ENCODE results near the gene MOCS1. TPM values are rescaled to one million over a fixed set of nuclear protein-coding genes. Genes with fewer than 3 reads are reported as not detected.

Gene MOCS1
- total and polyA plus RNA-seq, 2 donors (not counting 1 experiment from before 2014, with no cell fraction given), result 0.15 TPM; not detected in 1

DNA sequence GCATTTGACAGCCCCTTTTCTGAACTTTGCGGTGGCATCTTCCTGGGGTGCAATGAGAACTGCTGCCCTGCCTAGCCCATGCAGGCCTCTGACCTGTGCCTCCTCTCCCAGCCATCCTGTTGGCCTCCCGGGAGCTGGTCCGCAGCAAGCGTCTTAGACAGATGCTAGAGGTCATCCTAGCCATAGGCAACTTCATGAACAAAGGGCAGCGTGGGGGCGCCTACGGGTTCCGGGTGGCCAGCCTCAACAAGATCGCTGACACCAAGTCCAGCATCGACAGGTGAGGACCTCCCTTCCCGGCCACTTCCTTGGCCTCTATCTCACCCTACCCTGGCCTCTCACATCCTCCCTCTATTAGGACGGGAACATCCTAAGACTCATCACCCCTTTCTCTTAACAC lies 37.6 kb downstream of the MOCS1 start:
- no peak overlapping the region for H3K4me3 ChIP-seq (ENCODE audit: control extremely low read depth in 1 of 5, extremely low read depth in 1 of 5, insufficient read depth in 1 of 5, low read depth in 2 of 5, low read length in 4 of 5)
- 93% methylated on average over 12 of the region's 12 CpGs for WGBS (ENCODE audit: insufficient coverage)
- Mint-ChIP-seq H3K4me3 (no peak overlapping the region), H3K4me1 (no peaks in the 10 kb centered on the region), H3K27ac (no peak overlapping the region), H3K27me3 (peaks cover 19% of the 10 kb centered on the region), H3K9me3 (ENCODE audit: insufficient read depth) (no peaks in the 10 kb centered on the region)
- no peak overlapping the region for H2AFZ ChIP-seq (ENCODE audit: insufficient read depth, low read depth, low read length, poor library complexity, severe bottlenecking)
- H4K20me1 ChIP-seq (ENCODE audit: control insufficient read depth, insufficient read depth, low read length, poor library complexity, severe bottlenecking), result no peaks in the 10 kb centered on the region
- intact Hi-C loops (cut with micrococcal nuclease), result no loop called here
- H3K36me3 ChIP-seq (replicated peaks in 1 of 2; ENCODE audit: control extremely low read depth in 1 of 2, control insufficient read depth in 1 of 2, extremely low read depth in 1 of 2, insufficient read depth in 2 of 2, low read length in 1 of 2), result no peaks in the 10 kb centered on the region
- peaks cover 0 to 5% (median 0%) of the 10 kb centered on the region in 3 donors for H3K9me3 ChIP-seq (ENCODE audit: control extremely low read depth in 1 of 3, control insufficient read depth in 2 of 3, insufficient read depth in 1 of 3, low read length in 2 of 3)
- ChIA-PET POLR2A (no interaction called here), CTCF (no interaction called here)
- H3K79me2 ChIP-seq (ENCODE audit: control insufficient read depth, insufficient read depth, low read length), result no peaks in the 10 kb centered on the region
- no peak overlapping the region for H3K9ac ChIP-seq (ENCODE audit: low read length)
- TF ChIP-seq, protein P1, sequence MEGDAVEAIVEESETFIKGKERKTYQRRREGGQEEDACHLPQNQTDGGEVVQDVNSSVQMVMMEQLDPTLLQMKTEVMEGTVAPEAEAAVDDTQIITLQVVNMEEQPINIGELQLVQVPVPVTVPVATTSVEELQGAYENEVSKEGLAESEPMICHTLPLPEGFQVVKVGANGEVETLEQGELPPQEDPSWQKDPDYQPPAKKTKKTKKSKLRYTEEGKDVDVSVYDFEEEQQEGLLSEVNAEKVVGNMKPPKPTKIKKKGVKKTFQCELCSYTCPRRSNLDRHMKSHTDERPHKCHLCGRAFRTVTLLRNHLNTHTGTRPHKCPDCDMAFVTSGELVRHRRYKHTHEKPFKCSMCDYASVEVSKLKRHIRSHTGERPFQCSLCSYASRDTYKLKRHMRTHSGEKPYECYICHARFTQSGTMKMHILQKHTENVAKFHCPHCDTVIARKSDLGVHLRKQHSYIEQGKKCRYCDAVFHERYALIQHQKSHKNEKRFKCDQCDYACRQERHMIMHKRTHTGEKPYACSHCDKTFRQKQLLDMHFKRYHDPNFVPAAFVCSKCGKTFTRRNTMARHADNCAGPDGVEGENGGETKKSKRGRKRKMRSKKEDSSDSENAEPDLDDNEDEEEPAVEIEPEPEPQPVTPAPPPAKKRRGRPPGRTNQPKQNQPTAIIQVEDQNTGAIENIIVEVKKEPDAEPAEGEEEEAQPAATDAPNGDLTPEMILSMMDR (IDR thresholded peaks at IDR 0.05), result no peak
- no peak for TF ChIP-seq EZH2 (IDR thresholded peaks at IDR 0.05; ENCODE audit: borderline replicate concordance, insufficient read depth, low read depth, low read length, poor library complexity, severe bottlenecking)
- no peak overlapping the region for H3K27ac ChIP-seq (ENCODE audit: low read length in 2 of 2)
- no peak overlapping the region for H3K4me2 ChIP-seq (replicated peaks; ENCODE audit: low read depth, low read length, poor library complexity, severe bottlenecking)
- no peaks in the 10 kb centered on the region for H3K4me1 ChIP-seq (ENCODE audit: control insufficient read depth in 2 of 2, insufficient read depth in 2 of 2, low read length in 2 of 2)
- H3K27me3 ChIP-seq (replicated peaks in 1 of 4; ENCODE audit: control extremely low read depth in 1 of 4, control insufficient read depth in 3 of 4, insufficient read depth in 4 of 4, low read length in 3 of 4), result peaks cover 0 to 3% (median 0%) of the 10 kb centered on the region in 4 experiments
- ATAC-seq (ENCODE audit: low read depth) (no peak), DNase-seq (no peak)

DNA sequence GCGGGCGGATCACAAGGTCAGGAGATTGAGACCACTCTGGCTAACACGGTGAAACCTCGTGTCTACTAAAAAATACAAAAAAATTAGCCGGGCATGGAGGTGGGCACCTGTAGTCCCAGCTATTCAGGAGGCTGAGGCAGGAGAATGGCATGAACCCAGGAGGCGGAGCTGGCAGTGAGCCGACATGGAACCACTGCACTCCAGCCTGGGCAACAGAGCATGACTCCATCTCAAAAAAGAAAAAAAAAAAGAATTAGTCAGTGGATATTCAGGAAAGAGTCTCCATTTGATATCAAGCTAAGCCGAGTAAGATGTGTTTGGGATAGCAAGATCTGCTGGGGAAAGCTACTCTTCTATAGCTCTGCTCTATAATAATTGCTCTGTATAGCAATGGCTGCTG lies 41.0 kb downstream of the MOCS1 start:
- Histone ChIP-seq H3K79me2 (ENCODE audit: control insufficient read depth, insufficient read depth, low read length) (no peaks in the 10 kb centered on the region), H4K20me1 (ENCODE audit: control insufficient read depth, insufficient read depth, low read length, poor library complexity, severe bottlenecking) (no peaks in the 10 kb centered on the region), H3K4me3 (ENCODE audit: control extremely low read depth in 1 of 5, extremely low read depth in 1 of 5, insufficient read depth in 1 of 5, low read depth in 2 of 5, low read length in 4 of 5) (no peak overlapping the region), H2AFZ (ENCODE audit: insufficient read depth, low read depth, low read length, poor library complexity, severe bottlenecking) (no peak overlapping the region), H3K4me2 (replicated peaks; ENCODE audit: low read depth, low read length, poor library complexity, severe bottlenecking) (no peak overlapping the region), H3K36me3 (replicated peaks in 1 of 2; ENCODE audit: control extremely low read depth in 1 of 2, control insufficient read depth in 1 of 2, extremely low read depth in 1 of 2, insufficient read depth in 2 of 2, low read length in 1 of 2) (no peaks in the 10 kb centered on the region), H3K4me1 (ENCODE audit: control insufficient read depth in 2 of 2, insufficient read depth in 2 of 2, low read length in 2 of 2) (no peaks in the 10 kb centered on the region), H3K9ac (ENCODE audit: low read length) (no peak overlapping the region), H3K27me3 (replicated peaks in 1 of 4; ENCODE audit: control extremely low read depth in 1 of 4, control insufficient read depth in 3 of 4, insufficient read depth in 4 of 4, low read length in 3 of 4) (peaks cover 0 to 3% (median 0%) of the 10 kb centered on the region in 4 experiments), H3K27ac (ENCODE audit: low read length in 2 of 2) (no peak overlapping the region), H3K9me3 (ENCODE audit: control extremely low read depth in 1 of 3, control insufficient read depth in 2 of 3, insufficient read depth in 1 of 3, low read length in 2 of 3) (peaks cover 0 to 4% (median 0%) of the 10 kb centered on the region in 3 donors)
- DNase-seq (no peak), ATAC-seq (ENCODE audit: low read depth) (no peak)
- POLR2A ChIA-PET, result no interaction called here
- intact Hi-C loops (cut with micrococcal nuclease), result loop anchor here (5.0 kb wide), 1 partner anchor 531 kb away; no protein-coding TSS in a partner anchor
- H3K4me3 Mint-ChIP-seq, result no peak overlapping the region
- CTCF ChIA-PET, result no interaction called here
- H3K4me1 Mint-ChIP-seq, result no peaks in the 10 kb centered on the region
- no peak overlapping the region for H3K27ac Mint-ChIP-seq
- 100% methylated on average over 5 of the region's 8 CpGs for WGBS (ENCODE audit: insufficient coverage)
- no peak for TF ChIP-seq EZH2 (IDR thresholded peaks at IDR 0.05; ENCODE audit: borderline replicate concordance, insufficient read depth, low read depth, low read length, poor library complexity, severe bottlenecking)
- TF ChIP-seq, protein P1 (IDR thresholded peaks at IDR 0.05), result no peak
- peaks cover 24% of the 10 kb centered on the region for H3K27me3 Mint-ChIP-seq
- no peaks in the 10 kb centered on the region for H3K9me3 Mint-ChIP-seq (ENCODE audit: insufficient read depth)

Data from B cell (primary cell).